Loucy (cell line): ENCODE measurements around the gene ZNF528.

Experiments used
- EZH2phosphoT487 ChIP-seq: fragments of 200-600 bp; IDR thresholded peaks from 2 replicates; pipeline ENCODE4 v1.6.1; 2018; ENCODE audit warnings: antibody characterized with exemption, mild to moderate bottlenecking, moderate library complexity, borderline replicate concordance
- TF ChIP-seq, protein P1 (sequence below): fragments of 200-600 bp; sonication (generic); conservative IDR thresholded peaks from 2 replicates; pipeline ENCODE4 v1.5.1; 2014; ENCODE audit warnings: mild to moderate bottlenecking, antibody characterized with exemption, low read length

DNA sequence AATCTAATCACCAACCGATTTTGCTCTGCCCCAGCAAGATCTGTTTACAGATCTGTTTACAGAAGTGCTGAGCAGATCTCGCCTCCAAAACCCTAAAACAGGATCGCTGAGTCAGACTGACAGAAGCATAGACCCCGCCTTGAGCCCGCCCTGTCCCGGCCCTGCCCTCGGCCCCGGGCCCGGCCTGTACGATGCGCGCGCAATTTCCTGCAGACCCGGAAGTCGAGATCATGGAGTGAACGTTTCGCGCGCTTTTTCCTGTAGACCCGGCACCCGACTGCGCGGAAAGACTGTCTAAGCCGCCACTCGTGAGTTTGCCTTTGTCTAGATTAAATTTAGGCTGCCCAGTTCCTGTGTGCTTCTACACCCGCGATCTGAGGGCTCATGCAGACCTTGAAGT is 31.3 kb downstream of the ZNF528 start, which contains the start of gene ZNF534:
- TF ChIP-seq, protein P1, sequence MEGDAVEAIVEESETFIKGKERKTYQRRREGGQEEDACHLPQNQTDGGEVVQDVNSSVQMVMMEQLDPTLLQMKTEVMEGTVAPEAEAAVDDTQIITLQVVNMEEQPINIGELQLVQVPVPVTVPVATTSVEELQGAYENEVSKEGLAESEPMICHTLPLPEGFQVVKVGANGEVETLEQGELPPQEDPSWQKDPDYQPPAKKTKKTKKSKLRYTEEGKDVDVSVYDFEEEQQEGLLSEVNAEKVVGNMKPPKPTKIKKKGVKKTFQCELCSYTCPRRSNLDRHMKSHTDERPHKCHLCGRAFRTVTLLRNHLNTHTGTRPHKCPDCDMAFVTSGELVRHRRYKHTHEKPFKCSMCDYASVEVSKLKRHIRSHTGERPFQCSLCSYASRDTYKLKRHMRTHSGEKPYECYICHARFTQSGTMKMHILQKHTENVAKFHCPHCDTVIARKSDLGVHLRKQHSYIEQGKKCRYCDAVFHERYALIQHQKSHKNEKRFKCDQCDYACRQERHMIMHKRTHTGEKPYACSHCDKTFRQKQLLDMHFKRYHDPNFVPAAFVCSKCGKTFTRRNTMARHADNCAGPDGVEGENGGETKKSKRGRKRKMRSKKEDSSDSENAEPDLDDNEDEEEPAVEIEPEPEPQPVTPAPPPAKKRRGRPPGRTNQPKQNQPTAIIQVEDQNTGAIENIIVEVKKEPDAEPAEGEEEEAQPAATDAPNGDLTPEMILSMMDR = no peak
- TF ChIP-seq EZH2phosphoT487 = no peak
